Measurements from ENCODE around the gene BNC2. TPM values are rescaled to one million over a fixed set of nuclear protein-coding genes. Genes with fewer than 3 reads are reported as not detected.

Gene BNC2
- total RNA-seq, 4 donors from 2014 or later, result 17.2 to 26.7 (median 20.1) TPM

- no peak for TF ChIP-seq CTCF (IDR thresholded peaks at IDR 0.05; ENCODE audit: low read depth)
These were observed 28.0 kb upstream of the BNC2 start for GRCh38 chr9:16898464-16898863.

GRCh38 chr9:16888594-16888993 lies 18.1 kb upstream of the BNC2 start:
- TF ChIP-seq CTCF (IDR thresholded peaks at IDR 0.05; ENCODE audit: low read depth), result no peak

GRCh38 chr9:16885931-16886330 lies 15.5 kb upstream of the BNC2 start:
- no peak for TF ChIP-seq CTCF (IDR thresholded peaks at IDR 0.05; ENCODE audit: low read depth)

GRCh38 chr9:16884952-16885513 lies 14.6 kb upstream of the BNC2 start:
- no peak for TF ChIP-seq CTCF (IDR thresholded peaks at IDR 0.05; ENCODE audit: low read depth)

- no peak for TF ChIP-seq CTCF (IDR thresholded peaks at IDR 0.05; ENCODE audit: low read depth)
These were observed 13.9 kb upstream of the BNC2 start for GRCh38 chr9:16884373-16884772.

- TF ChIP-seq CTCF (IDR thresholded peaks at IDR 0.05; ENCODE audit: low read depth), result no peak
These were observed 13.1 kb upstream of the BNC2 start for GRCh38 chr9:16883586-16883985.

- TF ChIP-seq CTCF (IDR thresholded peaks at IDR 0.05; ENCODE audit: low read depth), result no peak
These were observed 8.9 kb upstream of the BNC2 start for GRCh38 chr9:16879416-16879815.

Data from subcutaneous adipose tissue (tissue), 4 donors.